Kidney (tissue), 14 donors: ENCODE data around the gene FAM78B. TPM values are rescaled to one million over a fixed set of nuclear protein-coding genes. Genes with fewer than 3 reads are reported as not detected.

Experiments used
- DNase-seq, 5 donors: peaks; one replicate each; pipeline ENCODE4 v3.0.0-alpha.2; 2013 to 2020
- FAIRE-seq: peaks from 2 replicates; lab custom pipeline; 2012; peaks lifted over from hg19 to GRCh38; lab: Jason Lieb, UNC
- H3K27ac ChIP-seq, 2 donors: one replicate each; pipeline ENCODE4 v1.7.0; 2013; ENCODE audit warnings: low read depth in 2 of 2, low read length in 2 of 2, inconsistent platforms in 1 of 2
- H3K27me3 ChIP-seq: one replicate; pipeline ENCODE4 v1.7.1; 2013; ENCODE audit warnings: low read length, inconsistent platforms; ENCODE audit not compliant: control insufficient read depth, insufficient read depth
- H3K36me3 ChIP-seq, 3 donors: one replicate each; pipeline versions ENCODE4 v1.7.0 to v1.7.1; 2013; ENCODE audit warnings: low read length in 3 of 3, control low read depth in 1 of 3, inconsistent platforms in 1 of 3; ENCODE audit not compliant: insufficient read depth in 3 of 3, control insufficient read depth in 2 of 3
- H3K4me1 ChIP-seq, 3 donors: one replicate each; pipeline versions ENCODE4 v1.7.0 to v1.7.1; 2013; ENCODE audit warnings: low read length in 3 of 3, inconsistent platforms in 1 of 3, low read depth in 1 of 3; ENCODE audit not compliant: control insufficient read depth in 2 of 3, insufficient read depth in 2 of 3
- H3K4me3 ChIP-seq, 3 donors: one replicate each; pipeline versions ENCODE4 v1.7.0 to v1.8.1; 2013; ENCODE audit warnings: low read length in 3 of 3, control low read depth in 1 of 3, inconsistent platforms in 1 of 3
- H3K9ac ChIP-seq, 3 donors: one replicate each; pipeline versions ENCODE4 v1.7.0 to v1.7.1; 2013; ENCODE audit warnings: low read length in 3 of 3, control low read depth in 1 of 3, inconsistent platforms in 1 of 3
- H3K9me3 ChIP-seq, 3 donors: one replicate each; pipeline versions ENCODE4 v1.7.0 to v1.7.1; 2013; ENCODE audit warnings: low read length in 3 of 3, control low read depth in 1 of 3, inconsistent platforms in 1 of 3; ENCODE audit not compliant: control insufficient read depth in 2 of 3, insufficient read depth in 1 of 3
- CTCF ChIP-seq: IDR thresholded peaks from 3 replicates; pipeline ENCODE4 v1.5.1; 2012; ENCODE audit warnings: mild to moderate bottlenecking, moderate library complexity, borderline replicate concordance; ENCODE audit not compliant: insufficient read depth; ENCODE audit errors: extremely low read depth
- intact Hi-C: fragments of 100-400 bp; cut with DNase I; formaldehyde crosslinking; loops from one replicate; pipeline ENCODE4 v1.11.1; 2022
- polyA plus RNA-seq: library from polyadenylated mRNA; stranded (reverse); fragments of 350-450 nt; fragmentation: Illumina TruSeq; extraction: RNeasy Lipid Tissue Mini Kit (QIAGEN cat#74804); gene quantifications from one replicate; pipeline ENCODE4 v1.2.3, GENCODE V29; 2014; ENCODE audit warnings: low read depth, low replicate concordance; ENCODE audit not compliant: insufficient read depth
- total RNA-seq: library from RNA; stranded (reverse); fragmentation: NEBNext Ultra II Directional; extraction: Animal tissue kit (Norgen Biotek cat#: 25700); gene quantifications from one replicate; pipeline ENCODE4 v1.2.1, GENCODE V29; 2021
- donor health status: control.
- donor health status: control.
- donor health status: control.
- donor health status: control.
- donor health status: control.
- donor health status: DM: yes; HTN: yes; CAD: no.
- donor health status: Normal renal cell carcinoma (clear cell type).

The FAM78B gene
- total and polyA plus RNA-seq, 2 donors from 2014 or later: 1.4 TPM

GRCh38 chr1:166083887-166084286, 82.9 kb downstream of the FAM78B start:
- Histone ChIP-seq H3K36me3 (no peaks in the 10 kb centered on the region), H3K27me3 (no peaks in the 10 kb centered on the region), H3K9me3 (no peaks in the 10 kb centered on the region), H3K4me1 (peaks cover 0 to 5% (median 0%) of the 10 kb centered on the region in 3 donors), H3K27ac (no peak overlapping the region), H3K9ac (no peak overlapping the region), H3K4me3 (no peak overlapping the region)
- no peak for TF ChIP-seq CTCF
- FAIRE-seq: no peak
- DNase-seq: no peak
- intact Hi-C loops: no loop called here

- H3K27ac ChIP-seq: no peak overlapping the region
- H3K4me1 ChIP-seq: peaks cover 0 to 5% (median 0%) of the 10 kb centered on the region in 3 donors
- intact Hi-C loops: no loop called here
- TF ChIP-seq CTCF: no peak
- H3K9me3 ChIP-seq: no peaks in the 10 kb centered on the region
- H3K4me3 ChIP-seq: no peak overlapping the region
- no peak for DNase-seq
- no peak overlapping the region for H3K9ac ChIP-seq
- FAIRE-seq: no peak
- no peaks in the 10 kb centered on the region for H3K36me3 ChIP-seq
- H3K27me3 ChIP-seq: no peaks in the 10 kb centered on the region
Measured at GRCh38 chr1:166082601-166083000, 84.2 kb downstream of the FAM78B start.

GRCh38 chr1:166080967-166081870, 85.6 kb downstream of the FAM78B start:
- no peak for TF ChIP-seq CTCF

More at GRCh38 chr1:166080967-166081870, 85.6 kb downstream of the FAM78B start:
- FAIRE-seq (no peak), DNase-seq (no peak)
- Histone ChIP-seq H3K36me3 (no peaks in the 10 kb centered on the region), H3K9me3 (no peaks in the 10 kb centered on the region), H3K27me3 (no peaks in the 10 kb centered on the region), H3K9ac (no peak overlapping the region), H3K4me3 (no peak overlapping the region), H3K4me1 (peaks cover 0 to 5% (median 0%) of the 10 kb centered on the region in 3 donors), H3K27ac (peak overlapping the region; percentile 6 to 18)
- intact Hi-C loops: no loop called here
